Type B pancreatic cell (in vitro differentiated cells): ENCODE data around the gene CCDC158. TPM values are rescaled to one million over a fixed set of nuclear protein-coding genes. Genes with fewer than 3 reads are reported as not detected.
"Not testable (repeated sequence)": the region's sequence is repeated elsewhere in the genome, so short reads cannot be mapped to it uniquely, and the experiment has no call there.

Source experiments
- DNase-seq: peaks from one replicate; pipeline ENCODE4 v3.0.0; 2021; ENCODE audit warnings: mixed read lengths; ENCODE audit not compliant: unreplicated experiment; ENCODE audit errors: extremely low spot score
- H3K27ac Mint-ChIP-seq: 2 replicates; pipeline ENCODE4 v1.8.0; 2021; ENCODE audit warnings: mild to moderate bottlenecking, mixed read lengths
- H3K27me3 Mint-ChIP-seq: 2 replicates; pipeline ENCODE4 v1.8.0; 2021; ENCODE audit warnings: mixed read lengths
- H3K36me3 Mint-ChIP-seq: 2 replicates; pipeline ENCODE4 v1.8.0; 2021; ENCODE audit warnings: mixed read lengths
- H3K4me1 Mint-ChIP-seq: one replicate; pipeline ENCODE4 v1.8.0; 2021; ENCODE audit warnings: mixed read lengths; ENCODE audit not compliant: unreplicated experiment
- H3K4me3 Mint-ChIP-seq: 2 replicates; pipeline ENCODE4 v1.8.0; 2021; ENCODE audit warnings: mild to moderate bottlenecking, mixed read lengths
- H3K9me3 Mint-ChIP-seq: 2 replicates; pipeline ENCODE4 v1.8.0; 2021; ENCODE audit warnings: mixed read lengths
- CTCF ChIP-seq: fragments of 200-600 bp; sonication (generic); conservative IDR thresholded peaks from 2 replicates; pipeline ENCODE4 v1.5.0; 2021; ENCODE audit warnings: antibody characterized with exemption, mild to moderate bottlenecking
- total RNA-seq: library from RNA; stranded (reverse); gene quantifications from 2 replicates; pipeline ENCODE4 v1.2.1, GENCODE V29; 2021; ENCODE audit warnings: low replicate concordance

Gene CCDC158
- total RNA-seq, 1 donor from 2014 or later: not detected

- DNase-seq: no peak
- Mint-ChIP-seq H3K27me3 (no peaks in the 10 kb centered on the region), H3K9me3 (no peaks in the 10 kb centered on the region), H3K27ac (no peak overlapping the region), H3K36me3 (no peaks in the 10 kb centered on the region), H3K4me1 (peaks cover 13% of the 10 kb centered on the region), H3K4me3 (no peak overlapping the region)
- TF ChIP-seq CTCF: no peak
Observed at GRCh38 chr4:76429636-76430035, 8.7 kb upstream of the CCDC158 start.

GRCh38 chr4:76426272-76426671, 5.3 kb upstream of the CCDC158 start:
- no peak overlapping the region for H3K4me3 Mint-ChIP-seq
- H3K9me3 Mint-ChIP-seq: no peaks in the 10 kb centered on the region
- peak; percentile 36 for TF ChIP-seq CTCF
- no peaks in the 10 kb centered on the region for H3K36me3 Mint-ChIP-seq
- no peaks in the 10 kb centered on the region for H3K27me3 Mint-ChIP-seq
- H3K4me1 Mint-ChIP-seq: no peaks in the 10 kb centered on the region
- H3K27ac Mint-ChIP-seq: no peak overlapping the region
- DNase-seq: no peak

- not testable (repeated sequence) for H3K4me1 Mint-ChIP-seq, H3K36me3 Mint-ChIP-seq, DNase-seq
Observed at GRCh38 chr4:76423159-76423558, 2.2 kb upstream of the CCDC158 start.

GRCh38 chr4:76420188-76420761, 666 bp downstream of the CCDC158 start:
- no peak for TF ChIP-seq CTCF
- Mint-ChIP-seq H3K9me3 (peaks cover 6% of the 10 kb centered on the region), H3K4me3 (no peak overlapping the region), H3K4me1 (no peaks in the 10 kb centered on the region), H3K36me3 (no peaks in the 10 kb centered on the region), H3K27me3 (no peaks in the 10 kb centered on the region), H3K27ac (no peak overlapping the region)
- no peak for DNase-seq

More at GRCh38 chr4:76423159-76423558, 2.2 kb upstream of the CCDC158 start:
- H3K4me3 Mint-ChIP-seq, H3K27ac Mint-ChIP-seq, H3K9me3 Mint-ChIP-seq, H3K27me3 Mint-ChIP-seq: not testable (repeated sequence)

- Mint-ChIP-seq H3K9me3 (no peaks in the 10 kb centered on the region), H3K27ac (no peak overlapping the region), H3K4me3 (no peak overlapping the region), H3K27me3 (peaks cover 5% of the 10 kb centered on the region), H3K4me1 (no peaks in the 10 kb centered on the region), H3K36me3 (no peaks in the 10 kb centered on the region)
- no peak for TF ChIP-seq CTCF
- no peak for DNase-seq
Observed at GRCh38 chr4:76410636-76411035, 10.3 kb downstream of the CCDC158 start.

GRCh38 chr4:76407440-76408119, 13.4 kb downstream of the CCDC158 start:
- DNase-seq: no peak
- Mint-ChIP-seq H3K4me3 (no peak overlapping the region), H3K36me3 (no peaks in the 10 kb centered on the region), H3K27me3 (peaks cover 5% of the 10 kb centered on the region), H3K9me3 (no peaks in the 10 kb centered on the region), H3K4me1 (no peaks in the 10 kb centered on the region), H3K27ac (no peak overlapping the region)
- no peak for TF ChIP-seq CTCF
